Astrocyte (in vitro differentiated cells and primary cell): ENCODE results near the gene ABCA6. TPM values are rescaled to one million over a fixed set of nuclear protein-coding genes. Genes with fewer than 3 reads are reported as not detected.
"Not testable (repeated sequence)": the region's sequence is repeated elsewhere in the genome, so short reads cannot be mapped to it uniquely, and the experiment has no call there.

Experiments
- DNase-seq: peaks from one replicate; pipeline ENCODE4 v3.0.0-alpha.2; 2010; ENCODE audit warnings: low read depth
- FAIRE-seq: peaks from 2 replicates; lab custom pipeline; 2011; peaks lifted over from hg19 to GRCh38; lab: Jason Lieb, UNC
- H2AFZ ChIP-seq: 2 replicates; pipeline ENCODE4 v1.6.0; 2012; ENCODE audit warnings: low read depth, low read length, inconsistent platforms
- H3K27ac ChIP-seq: 2 replicates; pipeline ENCODE4 v1.5.1; 2011; ENCODE audit warnings: low read depth, low read length, inconsistent platforms
- H3K27me3 ChIP-seq: 2 replicates; pipeline ENCODE4 v1.6.0; 2011; ENCODE audit warnings: low read length, inconsistent platforms; ENCODE audit not compliant: insufficient read depth
- H3K36me3 ChIP-seq: 2 replicates; pipeline ENCODE4 v1.5.1; 2011; ENCODE audit warnings: low read length, inconsistent platforms; ENCODE audit not compliant: insufficient read depth
- H3K4me1 ChIP-seq: 2 replicates; pipeline ENCODE4 v1.5.1; 2011; ENCODE audit warnings: low read length, inconsistent platforms; ENCODE audit not compliant: insufficient read depth
- H3K4me2 ChIP-seq: 2 replicates; pipeline ENCODE4 v1.6.0; 2012; ENCODE audit warnings: low read length, inconsistent platforms
- H3K4me3 ChIP-seq: 2 replicates; pipeline ENCODE4 v1.5.1; 2011; ENCODE audit warnings: low read depth, mild to moderate bottlenecking, low read length, inconsistent platforms; ENCODE audit not compliant: insufficient read depth
- H3K79me2 ChIP-seq: 2 replicates; pipeline ENCODE4 v1.6.0; 2012; ENCODE audit warnings: mild to moderate bottlenecking, low read length, inconsistent platforms; ENCODE audit not compliant: insufficient read depth
- H3K9ac ChIP-seq: 2 replicates; pipeline ENCODE4 v1.6.0; 2012; ENCODE audit warnings: mild to moderate bottlenecking, low read length, inconsistent platforms
- H3K9me3 ChIP-seq: 2 replicates; pipeline ENCODE4 v1.5.1; 2012; ENCODE audit warnings: low read depth, mild to moderate bottlenecking, low read length, inconsistent platforms; ENCODE audit not compliant: insufficient read depth
- H4K20me1 ChIP-seq: 2 replicates; pipeline ENCODE4 v1.6.0; 2012; ENCODE audit warnings: low read length, inconsistent platforms; ENCODE audit not compliant: insufficient read depth
- H3K27ac Mint-ChIP-seq: one replicate; pipeline ENCODE4 v1.8.0; 2021; ENCODE audit warnings: mild to moderate bottlenecking, mixed read lengths; ENCODE audit not compliant: unreplicated experiment
- H3K27me3 Mint-ChIP-seq: one replicate; pipeline ENCODE4 v1.8.0; 2021; ENCODE audit warnings: low read depth, mixed read lengths; ENCODE audit not compliant: unreplicated experiment
- H3K36me3 Mint-ChIP-seq: one replicate; pipeline ENCODE4 v1.8.0; 2021; ENCODE audit warnings: low read depth, mixed read lengths; ENCODE audit not compliant: unreplicated experiment
- H3K4me1 Mint-ChIP-seq: one replicate; pipeline ENCODE4 v1.8.0; 2021; ENCODE audit warnings: low read depth, mixed read lengths; ENCODE audit not compliant: unreplicated experiment
- H3K4me3 Mint-ChIP-seq: one replicate; pipeline ENCODE4 v1.8.0; 2021; ENCODE audit warnings: mild to moderate bottlenecking, moderate library complexity, mixed read lengths; ENCODE audit not compliant: unreplicated experiment
- H3K9me3 Mint-ChIP-seq: one replicate; pipeline ENCODE4 v1.8.0; 2021; ENCODE audit warnings: mild to moderate bottlenecking, mixed read lengths; ENCODE audit not compliant: unreplicated experiment
- CTCF ChIP-seq: IDR thresholded peaks from 2 replicates; pipeline ENCODE4 v1.5.1; 2011; ENCODE audit warnings: low read depth, mild to moderate bottlenecking, inconsistent platforms, low read length, moderate library complexity; ENCODE audit not compliant: insufficient read depth
- EZH2 ChIP-seq: IDR thresholded peaks from 2 replicates; pipeline ENCODE4 v1.6.1; 2012; ENCODE audit warnings: mild to moderate bottlenecking, low read length, inconsistent platforms; ENCODE audit not compliant: insufficient read depth
- total RNA-seq: library from RNA; stranded (reverse); gene quantifications from 2 replicates; pipeline ENCODE4 v1.2.1, GENCODE V29; 2021

Gene ABCA6
- total RNA-seq, 1 donor from 2014 or later: not detected

DNA sequence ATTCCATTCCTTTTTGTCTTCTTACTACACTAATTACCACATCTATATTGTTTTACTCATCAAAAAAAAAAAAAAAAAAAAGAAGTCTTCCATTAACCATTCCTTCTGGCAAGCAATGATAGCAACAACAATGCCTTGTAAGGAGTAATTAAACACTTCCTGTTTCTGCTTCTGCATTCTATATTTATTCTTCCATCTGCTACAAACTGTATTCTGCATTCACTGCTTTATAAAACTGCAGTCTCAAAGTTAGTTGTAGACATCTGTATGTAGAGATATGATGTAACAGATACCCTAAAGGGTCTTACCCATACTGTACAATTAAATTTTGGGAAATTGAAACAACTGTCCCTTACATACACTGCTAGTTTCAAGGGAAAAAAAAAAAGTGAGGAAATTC lies 28.7 kb upstream of the ABCA6 start:
- H3K27me3 ChIP-seq: no peaks in the 10 kb centered on the region
- no peak overlapping the region for H3K4me3 ChIP-seq
- no peak overlapping the region for H2AFZ ChIP-seq
- peaks cover 2% of the 10 kb centered on the region for H3K4me1 ChIP-seq
- no peaks in the 10 kb centered on the region for H3K4me1 Mint-ChIP-seq
- H3K9ac ChIP-seq: no peak overlapping the region
- no peaks in the 10 kb centered on the region for H3K36me3 ChIP-seq
- no peaks in the 10 kb centered on the region for H4K20me1 ChIP-seq
- H3K9me3 ChIP-seq: no peaks in the 10 kb centered on the region
- H3K4me3 Mint-ChIP-seq: no peak overlapping the region
- H3K27ac Mint-ChIP-seq: no peak overlapping the region
- DNase-seq: no peak
- TF ChIP-seq CTCF (no peak), EZH2 (no peak)
- H3K79me2 ChIP-seq: no peaks in the 10 kb centered on the region
- no peaks in the 10 kb centered on the region for H3K27me3 Mint-ChIP-seq
- H3K36me3 Mint-ChIP-seq: no peaks in the 10 kb centered on the region
- no peak for FAIRE-seq
- no peaks in the 10 kb centered on the region for H3K9me3 Mint-ChIP-seq
- H3K4me2 ChIP-seq: no peak overlapping the region
- H3K27ac ChIP-seq: no peak overlapping the region

- not testable (repeated sequence) for FAIRE-seq, H3K4me1 ChIP-seq, H3K27ac Mint-ChIP-seq, H3K27me3 Mint-ChIP-seq, H2AFZ ChIP-seq, H3K9ac ChIP-seq, H3K4me1 Mint-ChIP-seq, H3K79me2 ChIP-seq, H3K9me3 Mint-ChIP-seq, H3K4me2 ChIP-seq, H3K9me3 ChIP-seq, H3K27me3 ChIP-seq, H3K4me3 ChIP-seq, H4K20me1 ChIP-seq, H3K36me3 Mint-ChIP-seq, H3K36me3 ChIP-seq, DNase-seq, H3K27ac ChIP-seq, H3K4me3 Mint-ChIP-seq
These were observed 26.9 kb upstream of the ABCA6 start for GRCh38 chr17:69168642-69169041.

DNA sequence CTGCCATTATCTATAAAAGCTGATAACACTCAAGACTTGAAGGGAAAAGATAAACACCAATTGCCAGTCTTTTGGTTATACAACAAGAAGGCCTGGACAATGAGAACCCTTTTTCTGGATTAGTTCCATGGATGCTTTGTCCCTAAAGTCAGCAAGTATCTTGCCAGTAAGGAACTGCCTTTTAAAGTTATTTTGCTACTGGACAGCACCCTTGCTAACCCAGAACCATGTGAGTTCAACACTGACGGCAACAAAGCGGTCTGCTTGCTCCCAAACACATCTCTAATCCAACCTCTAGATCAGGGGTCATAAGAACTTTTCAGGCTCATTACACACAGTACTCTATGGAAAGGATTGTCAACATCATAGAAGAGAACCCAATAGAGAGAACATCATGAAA lies 25.3 kb upstream of the ABCA6 start:
- Histone ChIP-seq H3K4me1 (no peaks in the 10 kb centered on the region), H3K27ac (no peak overlapping the region), H2AFZ (no peak overlapping the region), H3K79me2 (no peaks in the 10 kb centered on the region), H3K9ac (no peak overlapping the region), H4K20me1 (no peaks in the 10 kb centered on the region), H3K4me3 (no peak overlapping the region), H3K27me3 (no peaks in the 10 kb centered on the region), H3K36me3 (no peaks in the 10 kb centered on the region), H3K4me2 (no peak overlapping the region), H3K9me3 (no peaks in the 10 kb centered on the region)
- Mint-ChIP-seq H3K36me3 (no peaks in the 10 kb centered on the region), H3K27me3 (no peaks in the 10 kb centered on the region), H3K9me3 (no peaks in the 10 kb centered on the region), H3K27ac (no peak overlapping the region), H3K4me3 (no peak overlapping the region), H3K4me1 (no peaks in the 10 kb centered on the region)
- FAIRE-seq: no peak
- TF ChIP-seq CTCF (no peak), EZH2 (no peak)
- DNase-seq: no peak
